Head of caudate nucleus (tissue), 42 donors: Measurements from ENCODE around the gene RAPH1.
A peak's percentile ranks its signal among the peaks of the same experiment; 100 is the strongest.

Experiments
- DNase-seq, 42 donors: peaks; one replicate each; pipeline versions ENCODE4 v3.0.0 to v3.0.0-alpha.2; 2020 to 2021; ENCODE audit warnings: mixed read lengths in 7 of 42
- intact Hi-C: fragments of 100-400 bp; cut with DNase I; formaldehyde crosslinking; loops from one replicate; pipeline ENCODE4 v1.15.0; 2022

The RAPH1 gene, protein sequence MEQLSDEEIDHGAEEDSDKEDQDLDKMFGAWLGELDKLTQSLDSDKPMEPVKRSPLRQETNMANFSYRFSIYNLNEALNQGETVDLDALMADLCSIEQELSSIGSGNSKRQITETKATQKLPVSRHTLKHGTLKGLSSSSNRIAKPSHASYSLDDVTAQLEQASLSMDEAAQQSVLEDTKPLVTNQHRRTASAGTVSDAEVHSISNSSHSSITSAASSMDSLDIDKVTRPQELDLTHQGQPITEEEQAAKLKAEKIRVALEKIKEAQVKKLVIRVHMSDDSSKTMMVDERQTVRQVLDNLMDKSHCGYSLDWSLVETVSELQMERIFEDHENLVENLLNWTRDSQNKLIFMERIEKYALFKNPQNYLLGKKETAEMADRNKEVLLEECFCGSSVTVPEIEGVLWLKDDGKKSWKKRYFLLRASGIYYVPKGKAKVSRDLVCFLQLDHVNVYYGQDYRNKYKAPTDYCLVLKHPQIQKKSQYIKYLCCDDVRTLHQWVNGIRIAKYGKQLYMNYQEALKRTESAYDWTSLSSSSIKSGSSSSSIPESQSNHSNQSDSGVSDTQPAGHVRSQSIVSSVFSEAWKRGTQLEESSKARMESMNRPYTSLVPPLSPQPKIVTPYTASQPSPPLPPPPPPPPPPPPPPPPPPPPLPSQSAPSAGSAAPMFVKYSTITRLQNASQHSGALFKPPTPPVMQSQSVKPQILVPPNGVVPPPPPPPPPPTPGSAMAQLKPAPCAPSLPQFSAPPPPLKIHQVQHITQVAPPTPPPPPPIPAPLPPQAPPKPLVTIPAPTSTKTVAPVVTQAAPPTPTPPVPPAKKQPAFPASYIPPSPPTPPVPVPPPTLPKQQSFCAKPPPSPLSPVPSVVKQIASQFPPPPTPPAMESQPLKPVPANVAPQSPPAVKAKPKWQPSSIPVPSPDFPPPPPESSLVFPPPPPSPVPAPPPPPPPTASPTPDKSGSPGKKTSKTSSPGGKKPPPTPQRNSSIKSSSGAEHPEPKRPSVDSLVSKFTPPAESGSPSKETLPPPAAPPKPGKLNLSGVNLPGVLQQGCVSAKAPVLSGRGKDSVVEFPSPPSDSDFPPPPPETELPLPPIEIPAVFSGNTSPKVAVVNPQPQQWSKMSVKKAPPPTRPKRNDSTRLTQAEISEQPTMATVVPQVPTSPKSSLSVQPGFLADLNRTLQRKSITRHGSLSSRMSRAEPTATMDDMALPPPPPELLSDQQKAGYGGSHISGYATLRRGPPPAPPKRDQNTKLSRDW

DNA sequence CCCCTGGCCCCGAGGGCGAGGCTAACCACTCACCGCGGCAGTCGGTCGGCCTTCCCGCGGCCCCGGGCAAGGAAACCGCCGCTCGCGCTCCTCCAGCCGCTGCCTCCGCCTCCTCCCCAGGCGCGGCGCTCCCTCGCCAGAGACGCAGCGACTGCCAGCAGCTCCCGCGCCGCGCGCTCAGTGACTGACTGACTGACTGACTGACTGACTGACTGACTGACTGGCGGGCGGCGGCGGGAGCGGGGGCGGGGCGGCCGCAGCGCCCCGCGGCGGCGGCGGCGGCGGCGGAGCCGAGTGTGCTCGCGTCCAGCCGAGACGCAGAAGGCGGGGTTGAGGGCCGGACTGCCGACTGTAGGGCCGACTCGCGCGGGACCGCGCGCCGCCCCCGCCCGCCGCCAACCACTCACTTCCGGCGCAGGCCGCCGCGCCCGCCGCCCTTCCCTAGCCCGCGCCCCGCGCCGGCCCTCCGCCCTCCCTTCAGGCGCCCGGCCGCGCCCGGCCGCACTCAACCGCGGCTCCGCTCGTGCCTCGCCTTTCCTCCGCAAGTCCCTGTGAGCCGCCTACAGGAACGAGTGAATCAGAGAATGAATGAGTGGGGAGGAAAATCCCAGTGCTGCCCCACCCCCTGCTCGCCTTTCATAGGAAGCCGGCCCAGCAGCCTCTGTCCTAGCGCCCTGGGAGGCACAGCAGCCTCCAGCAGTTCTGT is at the start of gene RAPH1:
Gene RAPH1 (minus strand): TSS at position 224 of the 706 bp plus-strand sequence. CDS start 39,948 bp downstream, outside the sequence.
- intact Hi-C loops: loop anchor here (2.0 kb wide), 1 partner anchor 116 kb away; no protein-coding TSS in a partner anchor
- DNase-seq: peak; percentile 38 to 87 (median 74)

DNA sequence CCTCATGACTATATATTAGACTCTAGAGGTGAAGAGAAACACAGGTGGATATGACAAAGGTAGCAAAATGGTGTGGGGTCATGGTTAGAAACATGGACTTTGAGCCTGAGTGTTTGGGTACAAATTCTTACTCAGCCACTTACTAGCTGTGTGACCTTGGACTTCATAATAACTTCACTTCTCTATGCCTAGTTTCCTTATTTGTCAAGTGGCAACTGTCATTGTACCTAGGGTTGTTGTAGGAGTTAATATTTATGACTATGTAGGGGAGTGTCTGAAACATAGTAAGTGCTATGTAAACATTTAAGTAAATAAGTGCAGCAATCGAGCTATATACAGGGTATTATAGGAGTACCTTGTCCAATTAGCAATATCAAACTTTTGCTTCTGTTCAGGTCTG is 49.7 kb upstream of the RAPH1 start:
- intact Hi-C loops: no loop called here
- DNase-seq: no peak

DNA sequence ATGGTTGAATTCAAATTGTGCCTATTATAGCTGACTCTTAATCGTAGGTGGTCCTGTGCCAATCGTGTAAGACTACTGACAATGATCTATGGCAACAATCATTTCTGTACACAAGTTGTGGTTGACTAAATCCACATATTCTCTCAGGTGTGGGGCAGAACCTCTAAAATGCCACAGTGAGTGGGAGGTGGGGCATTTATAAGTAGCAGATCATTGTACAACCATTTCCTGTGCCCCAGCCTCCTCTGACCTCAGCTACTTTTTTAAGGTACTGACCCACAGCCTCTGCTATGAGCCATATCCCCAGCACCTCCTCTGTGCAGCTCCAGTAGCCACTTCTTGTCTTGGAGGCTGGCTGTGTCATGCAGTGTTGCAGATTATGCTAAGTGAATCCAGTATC is 48.6 kb upstream of the RAPH1 start:
- intact Hi-C loops: no loop called here
- DNase-seq: no peak

DNA sequence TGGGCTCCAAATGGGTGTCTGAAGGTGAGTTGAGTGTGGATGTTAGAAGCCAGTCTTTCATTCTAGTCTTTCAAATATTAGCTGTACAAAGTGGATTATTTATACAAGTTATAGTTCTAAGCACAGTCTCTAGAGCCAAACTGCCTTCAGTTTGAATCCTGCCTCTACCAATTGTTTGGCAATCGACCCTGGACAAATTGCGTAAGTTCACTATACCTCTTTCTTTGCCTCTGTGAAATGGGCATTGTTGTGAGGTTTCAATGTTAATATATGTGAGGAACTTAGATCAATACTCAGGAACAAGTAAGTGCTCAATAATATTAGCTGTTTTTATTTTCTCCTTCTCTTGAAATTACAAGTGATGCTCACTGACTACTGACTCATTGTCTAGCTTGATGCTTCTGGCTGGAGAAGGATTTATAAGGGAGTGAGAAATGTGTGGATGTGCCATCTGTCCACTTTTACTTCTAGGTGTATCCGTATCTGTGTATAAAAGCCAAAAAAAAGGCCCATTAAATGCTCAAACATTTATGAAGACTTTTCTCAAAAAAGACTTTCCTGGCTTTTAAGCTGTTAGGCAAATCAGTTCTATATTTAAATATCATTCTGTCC is 48.1 kb upstream of the RAPH1 start:
- DNase-seq: no peak
- intact Hi-C loops: no loop called here

DNA sequence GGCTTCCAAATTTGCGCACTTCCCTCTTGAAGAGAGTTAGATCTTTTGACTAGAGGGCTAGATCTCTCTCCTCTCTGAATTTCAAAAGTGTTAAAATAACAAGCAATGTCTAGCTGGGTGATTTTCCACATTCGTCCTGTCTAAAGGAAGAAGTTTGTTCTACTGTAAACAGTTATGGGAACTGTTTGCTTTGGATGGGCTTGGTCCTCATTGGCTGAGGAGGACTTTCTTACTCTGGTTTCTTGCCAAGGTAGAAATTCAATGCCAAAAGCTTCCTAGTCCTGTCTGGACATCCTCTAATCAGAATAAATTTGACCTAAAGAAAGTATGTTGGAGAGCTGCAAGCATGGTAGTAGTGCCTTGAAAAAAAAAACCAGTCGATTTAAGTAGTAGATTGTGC is 47.4 kb upstream of the RAPH1 start:
- DNase-seq: no peak
- intact Hi-C loops: no loop called here

DNA sequence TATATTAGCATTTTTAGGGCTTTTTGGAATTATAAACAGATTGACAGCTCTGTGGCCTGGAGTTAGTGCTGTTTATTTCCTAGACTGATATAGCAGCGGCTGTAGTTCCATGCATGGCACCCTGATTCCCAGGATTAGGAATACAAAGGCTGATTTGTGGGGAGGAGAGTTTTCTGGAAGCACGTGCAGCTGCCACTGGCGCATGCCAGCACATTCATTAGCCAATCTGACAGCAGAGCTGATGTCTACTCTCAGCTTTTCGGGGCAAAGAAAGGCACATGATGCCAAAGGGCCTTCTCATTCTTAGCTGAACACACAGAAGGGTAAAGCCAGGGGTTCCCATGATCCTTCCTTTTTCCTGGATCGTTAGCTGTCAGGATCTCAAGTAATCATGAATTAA is 45.7 kb upstream of the RAPH1 start:
- intact Hi-C loops: no loop called here
- DNase-seq: peak in 38 of 42 donors; percentile 11 to 84 (median 50)

DNA sequence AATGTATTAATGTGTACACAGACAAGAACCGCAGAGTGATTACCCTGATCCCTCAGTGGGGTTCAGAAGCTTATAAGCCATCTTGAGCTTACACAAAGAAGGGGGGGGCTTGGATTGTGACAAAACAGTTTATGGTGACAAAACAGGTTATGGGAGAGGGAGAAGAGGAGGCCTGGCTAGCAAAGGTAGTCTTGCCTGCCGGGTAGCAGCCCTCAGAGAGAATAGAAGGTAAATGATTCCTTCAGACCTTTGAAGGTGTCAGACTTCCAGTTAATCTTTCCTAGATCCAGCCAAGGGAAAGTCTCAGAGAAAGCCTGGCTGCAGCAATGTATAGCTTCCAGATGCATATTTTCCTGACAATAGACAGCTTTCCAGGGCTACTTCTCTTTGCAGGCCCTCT is 44.6 kb upstream of the RAPH1 start:
- DNase-seq: no peak
- intact Hi-C loops: no loop called here

DNA sequence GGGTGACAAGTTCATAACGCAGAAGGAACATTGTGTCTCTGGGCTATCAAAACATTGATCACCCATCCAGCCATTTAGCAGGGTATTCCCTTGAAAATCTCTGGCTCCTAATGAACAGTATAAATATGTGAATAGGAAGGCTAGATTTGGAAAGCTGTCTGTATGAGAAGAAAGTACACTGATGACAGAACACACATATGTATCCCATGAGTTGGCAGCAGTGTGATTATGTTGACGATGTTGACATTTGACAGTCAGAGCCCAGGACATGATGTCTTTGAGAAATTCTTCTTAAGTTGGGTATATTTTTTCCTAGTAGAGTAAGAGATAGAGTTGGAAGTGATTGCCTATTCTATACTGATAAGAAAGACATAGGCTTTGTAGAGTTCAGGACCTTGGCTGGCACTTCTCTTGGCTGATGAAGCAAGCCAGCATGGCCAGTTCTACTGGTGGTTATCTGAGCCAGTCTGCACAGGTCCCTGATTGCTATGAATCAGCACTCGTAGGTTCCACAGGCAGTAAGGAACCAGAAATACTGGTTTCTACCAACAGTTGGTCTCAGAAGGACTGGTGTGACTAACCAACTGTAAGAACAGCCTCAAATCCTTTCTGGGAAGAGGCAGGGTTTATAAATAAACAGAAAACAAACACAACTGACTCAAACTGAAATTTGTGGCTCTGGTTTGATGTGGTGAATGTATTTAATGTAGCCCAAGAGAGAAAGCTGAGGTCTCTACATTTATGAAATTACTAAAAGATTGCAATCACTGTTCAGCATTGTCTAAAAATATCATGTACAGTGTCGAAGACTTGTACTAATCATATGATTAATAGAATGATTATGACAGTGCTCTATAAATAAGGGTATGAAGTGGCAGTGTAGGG is 43.9 kb upstream of the RAPH1 start:
- no peak for DNase-seq

DNA sequence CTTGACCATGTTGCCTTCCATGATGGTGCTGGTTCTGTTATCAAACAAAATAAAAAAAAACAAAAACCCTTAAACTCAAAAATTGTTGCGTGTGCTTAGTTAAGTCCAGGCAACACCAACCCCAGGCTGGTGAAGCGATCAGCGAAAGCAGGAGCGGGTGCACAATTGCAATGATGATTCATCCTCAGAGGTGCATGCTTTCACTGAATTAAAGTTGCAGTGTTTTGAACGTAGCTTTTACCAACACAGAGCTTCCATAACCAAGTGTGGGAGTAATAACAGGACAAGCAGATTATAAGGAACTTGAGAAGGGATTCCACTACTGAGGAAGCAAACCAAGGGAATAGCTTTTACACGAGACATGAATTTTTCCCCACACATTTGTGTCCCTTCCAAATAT is 39.7 kb upstream of the RAPH1 start:
- peak in 7 of 42 donors; percentile 7 to 43 (median 23) for DNase-seq
- intact Hi-C loops: no loop called here

More for the DNA sequence above, 43.9 kb upstream of the RAPH1 start:
- intact Hi-C loops: no loop called here

DNA sequence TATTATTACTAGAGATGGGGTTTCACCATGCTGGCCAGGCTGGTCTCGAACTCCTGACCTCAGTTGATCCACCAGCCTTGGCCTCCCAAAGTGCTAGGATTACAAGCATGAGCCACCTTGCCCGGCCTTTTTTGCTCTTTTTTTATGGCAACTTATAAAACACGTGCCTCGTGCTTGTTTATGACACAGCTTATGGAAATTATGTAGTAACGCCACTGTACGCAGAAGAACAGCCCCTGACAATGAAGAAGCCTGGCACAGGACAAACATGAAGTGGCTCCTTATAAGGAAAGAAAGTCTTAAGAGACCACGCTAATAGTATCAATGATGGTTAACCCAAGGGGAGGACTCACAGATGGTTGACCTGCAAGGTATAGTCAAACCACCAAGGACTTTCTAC is 37.2 kb upstream of the RAPH1 start:
- intact Hi-C loops: no loop called here
- no peak for DNase-seq

DNA sequence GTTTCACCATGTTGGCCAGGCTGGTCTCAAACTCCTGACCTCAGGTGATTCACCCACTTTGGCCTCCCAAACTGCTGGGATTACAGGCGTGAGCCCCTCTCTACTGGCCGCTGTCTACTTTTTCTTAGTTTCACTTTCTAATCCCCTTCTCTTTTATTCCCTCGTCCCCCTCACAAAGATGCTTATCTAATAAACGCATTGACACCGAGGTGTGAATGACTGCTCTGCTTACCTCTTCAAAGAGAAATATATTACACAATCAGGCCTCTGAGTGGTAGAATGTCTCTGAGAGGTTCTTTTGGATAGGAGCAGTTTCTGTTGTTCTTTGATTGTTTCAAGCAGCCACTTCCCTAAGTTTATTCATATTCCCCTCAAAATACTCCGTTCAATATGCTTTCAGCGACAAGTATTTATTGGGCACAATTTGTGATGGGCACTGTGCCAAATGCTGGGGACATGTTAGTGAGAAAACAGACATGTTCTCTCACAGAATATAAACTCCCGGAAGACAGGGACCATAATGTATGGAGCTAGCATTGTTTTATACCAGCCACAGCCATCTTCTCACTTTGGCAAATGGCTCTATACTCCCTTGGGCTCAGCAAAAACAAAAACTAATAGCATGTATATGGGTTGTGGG is 34.7 kb upstream of the RAPH1 start:
- DNase-seq: no peak
- intact Hi-C loops: no loop called here

DNA sequence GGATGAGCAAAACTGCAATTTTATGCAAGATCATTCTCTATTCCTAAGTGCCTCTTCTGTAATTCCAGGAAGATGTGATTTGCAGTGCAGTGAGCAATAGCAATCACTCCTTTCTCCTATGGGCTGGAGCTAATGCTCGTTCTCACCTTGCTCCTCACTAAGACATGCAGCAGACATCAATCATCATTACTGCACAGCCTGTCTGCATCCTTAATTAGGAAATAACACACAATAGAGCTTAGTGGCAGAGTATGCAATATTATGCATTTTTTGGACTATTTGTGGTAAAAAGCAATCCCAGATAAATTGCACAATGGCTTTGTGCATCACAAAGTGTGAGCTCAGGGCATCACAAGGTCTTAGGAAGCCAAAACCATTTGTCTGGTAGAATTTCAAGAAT is 32.6 kb upstream of the RAPH1 start:
- intact Hi-C loops: no loop called here
- no peak for DNase-seq

DNA sequence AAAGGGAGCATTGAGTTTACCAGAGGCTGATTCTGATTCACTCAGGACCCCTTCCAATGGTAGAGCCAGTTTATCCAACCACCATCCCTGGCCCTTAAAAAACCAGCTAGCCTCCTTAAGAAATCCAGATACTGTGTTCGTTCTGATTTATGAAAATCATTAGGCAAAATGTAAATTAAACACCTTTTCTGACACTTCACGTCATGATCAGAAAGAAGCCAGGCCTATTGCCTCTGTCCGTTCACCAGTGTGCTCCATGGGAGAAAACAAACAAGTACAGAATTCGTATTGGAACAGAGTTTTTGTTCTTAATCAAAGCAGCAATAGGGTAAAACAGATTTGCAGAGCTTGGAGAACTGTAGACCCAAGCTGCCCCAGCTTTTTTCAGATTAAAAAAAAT is 31.1 kb upstream of the RAPH1 start:
- intact Hi-C loops: no loop called here
- DNase-seq: no peak

DNA sequence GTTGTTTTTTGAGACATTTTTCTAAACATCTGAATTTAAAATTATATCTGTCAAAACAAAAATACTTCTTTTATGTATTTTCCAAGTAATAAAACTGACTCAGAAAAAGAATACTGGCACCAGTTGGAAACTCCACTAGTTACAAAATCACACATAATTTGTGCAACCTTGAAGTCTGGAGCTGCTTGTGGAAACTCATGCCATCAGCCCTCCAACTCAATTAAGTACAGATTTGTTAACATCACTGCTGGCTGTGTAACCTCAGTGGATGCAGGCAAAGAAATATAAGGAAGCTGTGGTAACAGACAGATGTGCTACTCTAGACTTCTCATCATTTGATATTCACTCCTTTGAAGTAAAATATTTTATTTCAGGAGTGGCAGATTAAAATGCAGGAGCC is 30.0 kb upstream of the RAPH1 start:
- DNase-seq: no peak
- intact Hi-C loops: no loop called here

DNA sequence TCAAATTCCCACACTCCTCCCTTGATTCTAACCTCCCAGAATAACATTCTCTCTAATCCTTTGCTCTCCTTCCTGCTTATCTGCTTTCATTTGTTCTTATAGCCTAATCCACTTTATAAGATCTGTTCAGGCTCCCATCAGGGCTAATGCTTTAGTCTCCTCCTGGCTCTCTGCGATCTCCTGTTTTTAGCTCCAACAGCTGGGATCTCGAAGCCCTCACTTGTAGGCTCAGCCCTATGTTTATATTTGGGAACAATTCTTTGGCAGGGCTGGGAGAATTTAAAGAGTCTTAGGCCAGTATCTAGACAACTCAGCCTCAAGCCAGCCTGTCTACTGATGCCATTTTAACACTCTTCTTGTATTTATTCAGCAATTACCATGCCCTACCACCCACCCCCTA is 27.2 kb upstream of the RAPH1 start:
- no peak for DNase-seq

DNA sequence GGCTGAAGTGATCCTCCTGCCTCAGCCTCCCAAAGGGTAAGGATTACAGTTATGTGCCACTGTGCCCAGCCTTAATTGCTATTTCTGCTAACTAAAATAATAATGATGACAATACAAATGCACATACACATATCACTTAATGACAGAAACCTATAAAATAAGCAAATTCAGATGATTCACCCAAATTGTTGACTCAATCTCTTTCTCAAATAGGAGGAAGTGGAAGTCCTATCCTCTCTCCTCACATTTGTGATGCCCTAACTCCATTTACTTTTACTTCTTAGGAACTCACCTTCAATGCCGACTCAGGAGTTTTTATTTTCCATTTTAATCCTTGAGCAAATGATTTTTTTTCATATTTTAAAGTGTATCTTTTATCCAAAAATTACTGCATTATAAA is 24.5 kb upstream of the RAPH1 start:
- intact Hi-C loops: no loop called here
- DNase-seq: no peak

More for the DNA sequence above, 27.2 kb upstream of the RAPH1 start:
- intact Hi-C loops: no loop called here

DNA sequence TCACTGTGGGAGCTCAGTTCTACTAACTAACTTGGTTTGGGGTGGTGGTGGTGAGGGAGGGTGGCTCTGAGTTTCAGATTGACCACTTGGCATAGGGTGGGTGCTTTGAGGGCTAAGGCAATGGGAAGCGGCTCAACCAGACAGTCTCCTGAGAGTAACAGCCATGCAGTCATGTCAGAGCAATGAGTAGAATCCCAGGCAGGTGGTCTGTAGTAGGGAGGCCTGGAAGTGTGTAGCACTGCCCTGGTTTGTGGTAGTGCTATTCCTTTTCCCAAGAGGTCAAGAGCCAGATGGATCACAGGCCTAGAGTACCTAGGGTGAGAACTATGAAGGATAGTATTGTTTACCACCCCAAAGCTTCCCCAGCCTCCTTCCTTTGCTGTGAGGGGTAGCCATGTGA is 18.7 kb upstream of the RAPH1 start:
- no peak for DNase-seq

More for the DNA sequence above, 18.7 kb upstream of the RAPH1 start:
- intact Hi-C loops: no loop called here
